Ureter (tissue), 1 donor: ENCODE measurements around the gene STYX. TPM values are rescaled to one million over a fixed set of nuclear protein-coding genes. Genes with fewer than 3 reads are reported as not detected.

ENCODE experiments used
- DNase-seq: peaks from one replicate; pipeline ENCODE4 v3.0.0-alpha.2; 2020; ENCODE audit warnings: low spot score
- total RNA-seq: library from RNA; stranded (reverse); gene quantifications from one replicate; pipeline ENCODE4 v1.2.4, GENCODE V29; 2023
- donor health status: DM: yes; HTN: yes; CAD: no.

STYX gene
- total RNA-seq = 12.8 TPM

DNA sequence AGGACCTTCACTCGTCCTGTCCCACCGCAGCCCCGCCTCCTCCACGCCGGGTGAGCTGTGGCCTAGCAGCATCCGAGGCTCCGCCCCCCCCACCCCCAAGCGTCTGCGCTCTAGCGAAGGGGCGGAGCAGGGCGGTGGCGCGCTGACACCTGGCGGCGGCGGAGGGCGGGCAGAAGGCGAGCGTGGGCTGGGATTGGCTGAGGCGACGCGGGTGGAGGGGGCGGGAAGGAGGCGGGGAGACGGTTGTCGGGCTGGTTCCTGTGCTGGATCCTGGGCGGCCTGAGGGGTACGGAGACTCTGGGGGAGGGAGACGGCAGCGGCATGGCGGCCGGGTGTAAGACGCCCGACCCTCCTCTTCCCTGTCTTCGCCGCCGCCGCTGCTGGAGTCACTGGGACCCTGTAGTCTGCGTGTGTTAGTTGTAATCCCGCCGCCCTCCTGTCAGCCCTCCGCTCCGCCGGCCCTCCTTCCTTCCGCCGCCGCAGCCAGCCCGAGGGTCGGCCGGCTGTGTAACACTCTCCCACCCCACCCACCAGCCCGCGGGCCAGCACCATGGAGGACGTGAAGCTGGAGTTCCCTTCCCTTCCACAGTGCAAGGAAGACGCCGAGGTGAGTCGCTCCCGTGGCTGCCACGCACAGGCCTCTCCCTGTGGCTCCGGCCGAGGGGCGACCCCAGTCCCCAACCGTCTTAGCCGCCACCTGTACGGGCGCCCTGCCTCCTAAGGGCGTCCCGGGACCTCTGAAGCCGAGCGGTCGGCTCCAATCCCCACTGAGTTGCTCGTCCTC, at the start of gene STYX:
Gene STYX (plus strand): TSS at position 242 of the 784 bp plus-strand sequence. CDS start 309 bp downstream, at position 551.
- peak; percentile 98 for DNase-seq

DNA sequence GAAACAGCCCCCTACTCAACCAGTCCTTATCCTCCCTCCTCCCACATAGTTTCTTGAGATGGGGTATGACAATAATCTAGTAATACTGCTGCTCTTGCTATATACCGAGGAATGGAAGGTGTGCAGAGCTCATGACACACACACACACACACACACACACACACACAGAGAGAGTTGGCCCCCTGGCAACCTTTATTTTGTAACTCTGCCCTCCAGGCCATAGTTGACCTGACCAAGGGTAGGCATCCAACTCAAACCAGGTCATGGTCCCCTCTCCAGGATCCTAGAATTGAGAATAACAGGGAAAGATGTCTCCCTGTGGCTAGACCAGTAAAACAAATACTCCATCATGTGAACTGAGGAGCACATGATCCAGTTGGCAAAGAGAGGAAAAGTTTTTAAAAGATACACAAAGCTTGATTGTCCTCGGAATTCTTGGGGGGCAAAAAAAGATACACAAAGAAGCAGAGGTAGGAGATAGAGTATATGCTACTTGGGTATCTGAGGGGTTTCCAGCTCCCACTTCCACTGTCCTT, 45.9 kb upstream of the STYX start:
- no peak for DNase-seq

- no peak for DNase-seq
Measured at GRCh38 chr14:52686176-52686575, 43.8 kb upstream of the STYX start.

GRCh38 chr14:52690983-52691760, 38.8 kb upstream of the STYX start:
- no peak for DNase-seq

DNA sequence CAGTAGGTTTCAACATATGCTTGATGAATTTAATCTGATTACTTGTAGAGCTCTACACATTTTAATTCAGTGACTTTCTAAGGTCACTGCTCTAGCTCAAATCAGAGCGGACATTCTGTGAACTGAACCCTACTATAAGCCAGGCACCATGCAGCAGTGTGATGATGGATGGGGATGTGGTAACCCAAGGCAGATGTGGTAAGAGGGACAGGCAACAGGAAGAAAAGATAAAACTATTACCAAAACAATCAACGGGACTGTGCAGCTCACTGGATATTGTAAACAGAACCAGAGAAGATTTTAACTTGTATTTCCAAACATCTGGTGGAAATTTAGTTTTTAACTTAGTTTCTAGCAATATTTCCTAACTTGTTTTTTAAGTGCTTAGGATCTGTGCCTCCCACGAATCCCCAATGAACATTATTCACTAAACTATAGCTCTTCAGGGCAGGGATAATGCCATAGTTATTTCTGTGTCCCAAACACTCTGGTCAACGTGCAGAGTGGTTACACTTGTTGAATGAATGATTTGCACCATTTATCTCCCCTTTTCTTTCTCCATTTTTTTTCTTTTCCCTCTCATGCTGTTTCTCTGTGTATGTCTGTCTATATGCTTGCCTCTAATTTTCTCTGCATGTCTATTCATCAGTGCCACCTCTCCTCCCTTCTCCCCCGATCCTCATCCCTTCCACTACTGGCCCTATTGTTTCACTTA, 37.6 kb upstream of the STYX start:
- DNase-seq = no peak

DNA sequence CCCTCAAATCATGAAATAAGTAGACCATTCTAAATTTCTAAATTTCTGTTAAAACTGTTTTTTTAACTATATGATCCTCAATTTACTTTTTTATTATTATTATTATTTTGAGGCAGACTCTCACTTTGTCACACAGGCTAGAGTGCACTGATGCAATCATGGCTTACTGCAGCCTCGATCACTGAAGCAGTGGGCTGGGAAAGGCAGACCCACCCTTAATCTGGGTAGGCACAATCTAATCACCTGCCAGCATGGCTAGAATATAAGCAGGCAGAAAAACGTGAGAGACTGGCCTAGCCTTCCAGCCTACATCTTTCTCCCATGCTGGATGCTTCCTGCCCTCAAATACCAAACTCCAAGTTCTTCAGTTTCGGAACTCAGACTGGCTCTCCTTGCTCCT, 36.9 kb upstream of the STYX start:
- DNase-seq = no peak

DNA sequence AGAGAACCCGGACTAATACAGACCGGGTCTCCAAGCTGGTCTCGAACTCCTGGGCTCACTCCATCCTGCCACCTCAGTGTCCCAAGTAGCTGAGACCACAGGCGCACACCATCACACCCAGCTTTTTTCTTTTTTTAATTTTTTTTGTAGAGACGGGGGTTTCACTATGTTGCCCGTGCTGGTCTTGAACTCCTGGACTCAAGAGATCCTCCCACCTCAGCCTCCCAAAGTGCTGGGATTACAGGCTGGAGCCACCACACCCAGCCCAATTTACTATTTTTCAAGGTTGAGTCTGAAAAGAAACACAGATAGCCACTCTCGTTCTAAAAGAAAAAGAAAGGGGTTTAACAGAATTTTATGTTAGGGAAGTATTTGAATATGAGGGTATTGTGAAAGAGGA, 36.4 kb upstream of the STYX start:
- no peak for DNase-seq

DNA sequence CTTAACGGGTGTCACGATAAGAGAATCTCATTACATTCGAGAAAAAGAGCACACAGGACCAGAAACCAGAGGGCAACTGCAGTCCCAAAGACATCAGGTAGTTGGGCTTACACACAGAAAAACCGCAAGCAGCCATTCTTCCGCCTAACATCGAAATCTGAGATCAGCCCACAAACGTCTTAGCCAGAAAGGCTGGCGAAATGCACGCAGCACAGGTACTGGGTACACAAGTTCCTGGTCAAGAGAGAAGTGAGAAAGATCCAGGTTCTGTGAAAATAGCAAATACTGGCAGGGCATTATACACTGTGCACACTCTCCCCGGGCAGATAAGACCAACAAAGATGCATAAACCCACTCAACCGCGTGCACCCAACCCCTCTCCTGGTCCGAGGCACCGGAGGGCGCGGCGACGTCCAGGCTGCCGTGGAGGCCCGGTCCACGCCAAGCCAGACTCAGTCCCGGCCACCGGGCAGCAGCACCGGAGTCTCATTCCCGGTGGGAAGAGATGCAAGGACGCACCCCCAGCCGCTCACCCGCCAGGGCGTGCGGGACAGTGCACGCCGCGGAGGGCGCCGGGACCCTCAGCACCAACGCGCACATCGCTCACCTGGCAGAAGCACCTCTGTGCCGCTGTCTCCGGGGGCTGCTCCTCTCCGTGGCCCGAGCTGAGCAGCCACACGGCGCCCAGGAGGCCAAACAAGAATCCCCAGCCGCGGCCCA, 35.0 kb upstream of the STYX start:
- no peak for DNase-seq

DNA sequence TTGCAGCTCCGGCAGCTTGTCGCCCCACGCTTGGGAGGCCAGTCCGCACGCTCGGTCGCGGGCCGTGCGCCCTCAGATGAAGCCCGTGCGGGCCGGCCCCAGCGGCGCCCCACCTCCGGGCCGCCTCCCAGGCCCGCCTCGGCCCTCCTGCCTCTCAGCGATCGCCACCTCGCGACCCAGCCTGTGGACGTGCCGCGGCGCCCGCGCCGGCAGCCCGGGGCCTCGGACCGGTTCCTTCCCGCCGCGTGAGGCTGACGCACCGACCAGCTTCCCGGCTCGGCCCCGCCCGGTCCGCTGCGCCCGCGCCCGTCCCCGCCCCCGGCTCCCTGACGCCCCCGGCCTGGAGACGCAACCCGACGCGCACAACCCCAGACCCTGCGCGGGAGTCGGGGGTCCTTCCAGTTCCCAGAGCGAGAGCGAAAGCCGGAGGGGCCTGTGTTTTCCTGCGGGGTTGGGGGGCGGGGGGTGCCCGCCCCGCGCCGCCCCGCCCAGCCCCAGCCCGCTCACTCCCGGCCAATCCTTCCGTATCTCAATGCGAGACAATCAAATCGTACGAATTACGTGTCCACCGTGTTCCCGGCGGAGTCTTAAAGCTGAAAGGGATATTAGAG, 34.4 kb upstream of the STYX start, which contains the start of gene ERO1A:
Gene ERO1A (minus strand): TSS at position 78 of the 611 bp plus-strand sequence. CDS start 77 bp downstream, at position 1.
- peak; percentile 88 for DNase-seq

DNA sequence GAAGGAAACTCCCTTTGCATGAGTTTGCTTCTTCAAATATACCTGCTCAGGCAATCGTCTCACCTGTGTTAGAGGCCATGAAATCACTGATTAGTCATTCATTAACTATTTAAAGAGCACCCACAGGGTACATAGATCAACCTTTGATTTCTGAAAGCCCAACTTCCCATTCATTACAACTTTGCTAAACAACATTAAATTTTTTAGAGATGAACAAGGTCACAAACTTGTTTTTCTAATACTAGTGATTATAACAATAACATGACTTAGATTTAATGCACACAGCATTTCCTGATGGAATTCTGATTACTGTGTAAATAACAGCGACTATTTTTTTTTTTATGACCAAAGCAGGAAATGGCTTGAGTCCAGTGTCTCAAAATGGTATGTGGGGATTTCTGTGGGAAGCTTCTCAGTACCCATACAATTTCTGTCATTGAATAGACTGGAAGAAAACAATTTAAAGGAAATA, 29.2 kb upstream of the STYX start:
- no peak for DNase-seq

GRCh38 chr14:52701223-52701622, 28.7 kb upstream of the STYX start:
- DNase-seq = no peak

DNA sequence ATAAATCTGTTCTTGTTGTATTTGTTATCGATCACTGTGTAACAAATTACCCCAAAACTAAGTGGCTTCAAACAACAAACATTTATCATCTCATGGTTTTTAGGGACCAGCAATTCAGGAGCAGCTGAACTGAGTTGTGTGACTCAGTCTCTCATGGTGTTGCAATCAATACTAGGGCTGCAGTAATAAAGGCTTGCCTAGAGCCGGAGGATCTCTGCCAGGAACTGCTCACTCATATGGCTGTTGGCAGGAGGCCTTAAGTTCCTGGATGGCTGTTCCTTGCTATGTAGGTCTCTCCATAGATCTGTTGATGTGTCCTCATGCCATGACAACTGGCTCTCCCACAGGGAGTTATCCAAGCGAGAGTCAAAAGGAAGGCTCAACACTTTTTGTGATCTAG, 26.7 kb upstream of the STYX start:
- no peak for DNase-seq

DNA sequence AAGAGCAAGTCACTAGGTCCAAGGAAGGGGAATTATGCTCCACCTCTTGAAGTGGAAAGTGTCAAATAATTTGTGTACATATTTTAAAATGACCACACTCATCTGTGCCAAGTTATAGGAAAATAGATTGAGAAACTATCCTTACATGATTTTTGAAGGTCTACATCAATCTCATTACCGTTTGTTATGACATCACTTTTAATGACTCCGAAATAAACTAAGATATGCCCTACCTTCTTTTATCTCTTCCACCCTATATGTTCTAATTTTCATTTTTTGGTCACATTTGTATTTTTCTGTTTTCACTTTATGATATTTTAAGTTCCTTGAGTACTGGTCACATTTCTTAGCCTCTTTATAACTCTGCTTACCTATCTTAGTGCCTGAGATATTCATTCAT, 26.3 kb upstream of the STYX start:
- no peak for DNase-seq

DNA sequence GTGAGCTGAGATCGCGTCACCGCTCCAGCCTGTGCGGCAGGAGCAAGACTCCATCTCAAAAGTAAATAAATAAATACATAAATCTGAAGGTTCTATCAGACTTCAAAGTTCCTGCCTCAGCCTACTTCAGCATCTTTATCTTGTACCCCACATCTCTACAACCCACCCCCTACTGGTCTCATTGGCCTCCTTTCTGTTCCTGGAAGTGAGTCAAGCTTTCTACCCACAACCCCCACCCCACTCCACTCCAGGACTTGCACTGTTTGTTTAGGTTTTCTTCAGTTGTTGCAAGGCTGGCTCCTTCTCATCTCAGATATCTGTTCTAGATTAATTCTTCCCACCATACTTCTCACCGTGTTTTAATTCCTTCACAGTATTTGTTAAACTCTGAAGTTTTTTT, 23.7 kb upstream of the STYX start:
- no peak for DNase-seq

- peak; percentile 96 for DNase-seq
Measured at GRCh38 chr14:52706724-52707706, 23.0 kb upstream of the STYX start, which contains the start of gene PSMC6. Gene PSMC6 (plus strand): TSS chr14:52707200. CDS start chr14:52707220, 20 bp downstream.

GRCh38 chr14:52711666-52712065, 18.3 kb upstream of the STYX start:
- no peak for DNase-seq

DNA sequence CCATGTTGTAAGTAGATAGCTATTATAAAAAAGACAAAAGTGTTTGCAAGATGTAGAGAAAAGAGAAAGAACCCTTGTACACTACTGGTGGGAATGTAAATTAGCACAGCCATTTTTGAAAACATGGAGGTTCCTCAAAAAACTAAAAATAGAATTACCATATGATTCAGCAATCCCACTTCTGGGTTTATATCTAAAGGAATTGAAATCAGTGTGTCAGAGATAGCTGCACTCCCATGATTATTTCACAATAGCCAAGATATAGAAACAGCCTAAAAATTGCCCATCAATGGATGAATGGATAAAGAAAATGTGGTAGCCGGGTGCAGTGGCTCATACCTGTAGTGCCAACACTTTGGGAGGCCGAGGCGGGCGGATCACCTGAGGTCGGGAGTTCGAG, 13.8 kb upstream of the STYX start:
- no peak for DNase-seq

DNA sequence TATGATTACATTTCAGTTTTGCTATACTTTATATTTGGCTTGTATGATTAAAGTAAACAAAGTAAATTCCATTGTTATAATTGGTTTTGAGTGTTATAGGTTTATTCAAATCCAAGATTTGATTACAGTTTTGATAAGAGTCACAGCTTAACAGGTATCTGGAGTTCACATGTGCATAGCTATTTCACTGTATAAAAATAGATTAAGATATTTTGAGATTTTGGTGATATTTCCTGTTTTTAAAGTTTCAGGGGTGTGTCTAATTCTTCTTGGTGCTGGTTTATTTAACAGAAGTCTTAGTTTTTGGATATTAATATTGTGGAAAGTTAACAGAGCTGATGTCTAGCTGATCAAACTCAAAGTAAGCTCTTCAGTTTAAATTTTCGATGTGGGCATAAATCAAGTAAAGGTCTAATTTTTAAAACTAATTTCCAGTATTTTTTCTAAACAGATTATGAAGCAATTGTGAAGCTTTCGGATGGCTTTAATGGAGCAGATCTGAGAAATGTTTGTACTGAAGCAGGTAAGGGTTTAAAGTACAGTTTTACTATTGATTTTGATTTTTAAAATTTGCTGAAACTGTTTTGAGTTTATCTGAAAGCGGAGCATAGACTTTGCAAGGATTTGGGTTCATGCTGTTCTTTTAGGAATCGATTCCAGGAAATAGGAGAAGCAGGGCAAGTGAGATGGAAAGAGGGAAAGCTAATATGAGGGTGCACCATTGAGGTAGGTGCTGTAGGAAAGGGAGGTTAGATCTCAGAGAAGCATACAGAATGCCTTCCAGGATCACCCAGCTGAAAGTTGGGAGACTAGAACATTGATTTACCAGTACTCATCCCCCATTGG, 6.2 kb upstream of the STYX start:
- DNase-seq = no peak

GRCh38 chr14:52724360-52724644, 5.7 kb upstream of the STYX start:
- DNase-seq = no peak
